Endometrial microvascular endothelial cells (primary cell): ENCODE measurements around the gene ARCN1. TPM values are rescaled to one million over a fixed set of nuclear protein-coding genes. Genes with fewer than 3 reads are reported as not detected.

Source experiments
- in situ Hi-C: cut with HindIII; loops from 2 replicates; pipeline ENCODE4 v1.10.0; 2017; ENCODE audit warnings: low sequenced_read_pairs, low pct_unique_long_range_greater_than_20kb; ENCODE audit errors: inconsistent ontology term
- total RNA-seq: library from RNA; depleted of rRNA; stranded (reverse); fragments of >200 nt; gene quantifications from one replicate; pipeline ENCODE4 v1.2.3, GENCODE V29; 2015; ENCODE audit errors: inconsistent ontology term

The ARCN1 gene
- 127 TPM for total RNA-seq

- in situ Hi-C loops = no loop called here
These were observed at the start of gene ARCN1 for GRCh38 chr11:118572061-118572980. Gene ARCN1, plus strand, starts transcription at chr11:118572409. Its CDS starts 139 bp downstream, at chr11:118572548.

GRCh38 chr11:118522571-118523072 is 49.6 kb upstream of the ARCN1 start:
- in situ Hi-C loops = no loop called here

- in situ Hi-C loops = no loop called here
These were observed 47.9 kb upstream of the ARCN1 start for GRCh38 chr11:118524356-118524755.

GRCh38 chr11:118524757-118525470 is 47.3 kb upstream of the ARCN1 start:
- in situ Hi-C loops = no loop called here

GRCh38 chr11:118526688-118527087 is 45.5 kb upstream of the ARCN1 start:
- in situ Hi-C loops = no loop called here

GRCh38 chr11:118527109-118527508 is 45.1 kb upstream of the ARCN1 start, which contains the start of gene TTC36:
Gene TTC36, plus strand, starts transcription at chr11:118527474. Its CDS starts 21 bp downstream, at chr11:118527495.
- in situ Hi-C loops = no loop called here

GRCh38 chr11:118528511-118528910 is 43.7 kb upstream of the ARCN1 start:
- in situ Hi-C loops = no loop called here

- in situ Hi-C loops = no loop called here
These were observed 42.5 kb upstream of the ARCN1 start for GRCh38 chr11:118529584-118530175.

- in situ Hi-C loops = no loop called here
These were observed 42.0 kb upstream of the ARCN1 start for GRCh38 chr11:118530180-118530682.

GRCh38 chr11:118530683-118531596 is 41.3 kb upstream of the ARCN1 start, which contains the start of gene TMEM25:
Gene TMEM25, plus strand, starts transcription at chr11:118531192. Its CDS starts 610 bp downstream, at chr11:118531802.
- in situ Hi-C loops = no loop called here

- in situ Hi-C loops = no loop called here
These were observed 40.6 kb upstream of the ARCN1 start for GRCh38 chr11:118531597-118532084.

- in situ Hi-C loops = no loop called here
These were observed 40.1 kb upstream of the ARCN1 start for GRCh38 chr11:118532091-118532490.

- in situ Hi-C loops = no loop called here
These were observed 39.1 kb upstream of the ARCN1 start for GRCh38 chr11:118532852-118533768.

GRCh38 chr11:118533769-118534729 is 38.2 kb upstream of the ARCN1 start:
- in situ Hi-C loops = no loop called here

- in situ Hi-C loops = no loop called here
These were observed 36.9 kb upstream of the ARCN1 start for GRCh38 chr11:118535261-118535660.

GRCh38 chr11:118536726-118537125 is 35.5 kb upstream of the ARCN1 start:
- in situ Hi-C loops = no loop called here
